GM20000 (cell line): ENCODE data around the gene SEMA5A.
"Not testable (repeated sequence)": the region's sequence is repeated elsewhere in the genome, so short reads cannot be mapped to it uniquely, and the experiment has no call there.

Source experiments
- DNase-seq: peaks from one replicate; pipeline ENCODE4 v3.0.0; 2012; ENCODE audit warnings: low spot score
- TF ChIP-seq, protein P1 (sequence below): IDR thresholded peaks from 2 replicates; pipeline ENCODE4 v1.5.1; 2012; ENCODE audit warnings: mild to moderate bottlenecking, control low read depth; ENCODE audit errors: extremely low read depth, missing control alignments

Gene SEMA5A

DNA sequence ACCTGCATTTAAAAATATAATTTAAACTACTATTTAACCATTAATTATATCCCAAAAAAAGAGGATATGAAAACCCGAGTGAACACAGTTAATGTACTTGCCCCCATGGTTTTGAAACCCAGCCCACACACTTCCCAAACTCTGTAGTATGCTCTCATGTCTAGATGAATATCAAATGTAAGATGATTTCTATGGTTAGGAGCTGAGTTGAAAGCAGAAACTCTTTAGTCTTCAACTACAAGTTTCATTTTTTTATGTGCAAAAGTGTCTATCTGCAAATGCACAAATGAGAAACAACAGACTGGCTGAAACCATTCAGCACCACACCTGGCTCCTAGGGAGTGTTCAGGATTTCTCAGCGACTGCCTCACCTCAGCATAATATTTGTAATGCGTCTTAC is 183.3 kb downstream of the SEMA5A start:
- DNase-seq, result peak; percentile 18
- TF ChIP-seq, protein P1, sequence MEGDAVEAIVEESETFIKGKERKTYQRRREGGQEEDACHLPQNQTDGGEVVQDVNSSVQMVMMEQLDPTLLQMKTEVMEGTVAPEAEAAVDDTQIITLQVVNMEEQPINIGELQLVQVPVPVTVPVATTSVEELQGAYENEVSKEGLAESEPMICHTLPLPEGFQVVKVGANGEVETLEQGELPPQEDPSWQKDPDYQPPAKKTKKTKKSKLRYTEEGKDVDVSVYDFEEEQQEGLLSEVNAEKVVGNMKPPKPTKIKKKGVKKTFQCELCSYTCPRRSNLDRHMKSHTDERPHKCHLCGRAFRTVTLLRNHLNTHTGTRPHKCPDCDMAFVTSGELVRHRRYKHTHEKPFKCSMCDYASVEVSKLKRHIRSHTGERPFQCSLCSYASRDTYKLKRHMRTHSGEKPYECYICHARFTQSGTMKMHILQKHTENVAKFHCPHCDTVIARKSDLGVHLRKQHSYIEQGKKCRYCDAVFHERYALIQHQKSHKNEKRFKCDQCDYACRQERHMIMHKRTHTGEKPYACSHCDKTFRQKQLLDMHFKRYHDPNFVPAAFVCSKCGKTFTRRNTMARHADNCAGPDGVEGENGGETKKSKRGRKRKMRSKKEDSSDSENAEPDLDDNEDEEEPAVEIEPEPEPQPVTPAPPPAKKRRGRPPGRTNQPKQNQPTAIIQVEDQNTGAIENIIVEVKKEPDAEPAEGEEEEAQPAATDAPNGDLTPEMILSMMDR, result no peak

- peak; percentile 75 for DNase-seq
- TF ChIP-seq, protein P1, result peak; percentile 67
Measured at GRCh38 chr5:9361835-9362234, 184.0 kb downstream of the SEMA5A start.

- TF ChIP-seq, protein P1, result no peak
- no peak for DNase-seq
Measured at GRCh38 chr5:9358961-9359685, 186.8 kb downstream of the SEMA5A start.

DNA sequence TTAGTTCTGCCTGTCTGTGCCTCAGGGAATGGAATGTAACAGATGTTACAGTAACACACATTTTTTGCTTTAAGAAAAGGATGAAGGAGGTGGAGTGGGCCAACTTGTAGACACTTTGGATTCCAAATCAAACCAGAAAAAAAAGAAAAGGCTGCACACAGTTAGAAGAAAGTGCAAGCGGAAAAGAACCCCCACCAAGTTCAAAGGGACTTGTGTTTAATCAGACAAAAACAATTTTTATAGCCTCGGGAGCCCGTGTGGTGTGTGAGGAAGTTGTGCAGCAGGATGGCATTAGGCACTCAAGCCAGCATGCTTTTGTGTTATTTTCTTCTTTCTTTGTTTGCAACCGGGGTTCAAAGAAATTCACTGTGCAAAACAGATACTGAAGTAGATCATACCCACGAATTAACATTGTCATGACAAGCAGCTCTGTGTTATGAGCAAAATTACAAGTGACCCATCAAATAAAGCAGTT is 189.5 kb downstream of the SEMA5A start:
- TF ChIP-seq, protein P1, result no peak
- DNase-seq, result no peak

GRCh38 chr5:9354336-9355081 is 191.4 kb downstream of the SEMA5A start:
- DNase-seq, result no peak
- TF ChIP-seq, protein P1, result no peak

DNA sequence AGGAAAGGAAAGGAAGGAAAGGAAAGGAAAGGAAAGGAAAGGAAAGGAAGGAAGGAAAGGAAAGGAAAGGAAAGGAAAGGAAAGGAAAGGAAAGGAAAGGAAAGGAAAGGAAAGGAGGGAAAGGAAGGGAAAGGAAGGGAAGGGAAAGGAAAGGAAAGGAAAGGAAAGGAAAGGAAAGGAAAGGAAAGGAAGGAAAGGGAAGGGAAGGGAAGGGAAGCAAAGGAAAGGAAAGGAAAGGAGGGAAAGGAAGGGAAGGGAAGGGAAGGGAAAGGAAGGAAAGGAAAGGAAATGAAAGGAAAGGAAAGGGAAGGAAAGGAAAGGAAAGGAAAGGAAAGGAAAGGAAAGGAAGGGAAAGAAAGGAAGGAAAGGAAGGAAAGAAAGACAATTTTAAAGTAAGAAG is 192.8 kb downstream of the SEMA5A start:
- not testable (repeated sequence) for DNase-seq

DNA sequence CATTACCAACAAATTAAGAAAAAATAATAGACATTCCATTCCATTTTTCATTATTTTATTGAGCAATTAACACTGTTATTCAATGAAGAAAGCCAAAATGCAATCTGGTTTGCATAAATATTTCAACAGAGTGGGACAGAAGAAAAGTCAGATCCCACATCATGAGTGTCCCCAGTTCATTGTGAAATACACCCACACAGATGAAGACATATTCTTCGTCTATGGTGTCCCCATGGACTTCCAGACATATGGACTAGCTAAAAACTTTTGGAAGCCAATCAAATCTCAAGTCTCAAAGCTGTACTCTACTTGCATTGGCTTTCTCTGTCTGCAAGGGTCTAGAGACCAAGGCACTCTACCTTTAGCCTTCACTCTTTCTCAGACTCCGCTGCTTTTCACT is 194.3 kb downstream of the SEMA5A start:
- TF ChIP-seq, protein P1, result no peak
- DNase-seq, result no peak
